ENCODE results near the gene AKAP8. TPM values are rescaled to one million over a fixed set of nuclear protein-coding genes. Genes with fewer than 3 reads are reported as not detected.

The AKAP8 gene
- total RNA-seq, 1 experiment from 2014 or later, result 59.5 TPM

DNA sequence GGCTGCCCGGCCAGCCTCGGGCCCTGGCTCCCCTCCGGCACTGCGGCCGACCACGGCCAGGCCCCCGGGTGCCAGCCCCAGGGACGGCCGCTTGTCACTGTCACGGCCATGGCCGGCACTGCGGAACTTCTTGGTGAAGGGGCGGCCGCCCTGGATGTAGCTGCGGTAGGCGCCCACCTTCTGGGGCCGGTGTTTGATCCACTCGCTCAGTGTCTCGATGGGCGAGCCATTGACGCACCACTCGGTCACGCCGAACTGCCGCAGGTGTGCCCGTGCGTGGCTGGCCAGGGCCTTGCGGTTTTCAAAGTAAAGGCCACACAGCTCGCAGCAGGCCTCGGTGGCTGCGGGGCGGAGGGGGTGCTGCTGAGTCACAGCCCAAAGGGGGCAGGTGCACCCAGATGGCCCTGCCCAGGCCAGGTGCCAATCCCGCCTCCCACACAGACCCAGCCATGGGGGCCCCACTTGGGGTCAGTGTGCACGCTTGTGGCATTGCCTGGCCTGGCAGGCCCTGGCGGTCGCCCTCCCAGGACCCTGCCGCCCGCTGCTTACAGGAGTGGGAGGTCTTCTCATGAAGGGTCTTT, 45.2 kb upstream of the AKAP8 start:
- no peak overlapping the region for H3T11ph ChIP-seq (ENCODE audit: low read length)
- Mint-ChIP-seq H3K27me3 (ENCODE audit: low read depth) (no peaks in the 10 kb centered on the region), H3K27ac (no peak overlapping the region), H3K9me3 (peaks cover 0 to 3% of the 10 kb centered on the region in 2 experiments; a peak in 2 of 5 replicates), H3K4me3 (no peak overlapping the region), H3K4me1 (no peaks in the 10 kb centered on the region), H3K36me3 (ENCODE audit: insufficient read depth in 1 of 3, low read depth in 3 of 3) (peaks cover 34 to 49% (median 46%) of the 10 kb centered on the region in 3 experiments)
- H3K23ac ChIP-seq (ENCODE audit: insufficient read length, low read depth, low read length), result no peak overlapping the region
- H3K79me1 ChIP-seq (ENCODE audit: insufficient read depth, low read depth, low read length, poor library complexity, severe bottlenecking), result peaks cover 6% of the 10 kb centered on the region
- H4K8ac ChIP-seq (replicated peaks; ENCODE audit: insufficient read length, low read depth, low read length), result no peak overlapping the region
- no peak overlapping the region for H3K14ac ChIP-seq (ENCODE audit: insufficient read depth, low read length)
- H2BK120ac ChIP-seq (ENCODE audit: low read depth, low read length, poor library complexity, severe bottlenecking), result no peak overlapping the region
- H2BK20ac ChIP-seq (ENCODE audit: low read depth, low read length, poor library complexity, severe bottlenecking), result no peak overlapping the region
- TF ChIP-seq, protein P1, sequence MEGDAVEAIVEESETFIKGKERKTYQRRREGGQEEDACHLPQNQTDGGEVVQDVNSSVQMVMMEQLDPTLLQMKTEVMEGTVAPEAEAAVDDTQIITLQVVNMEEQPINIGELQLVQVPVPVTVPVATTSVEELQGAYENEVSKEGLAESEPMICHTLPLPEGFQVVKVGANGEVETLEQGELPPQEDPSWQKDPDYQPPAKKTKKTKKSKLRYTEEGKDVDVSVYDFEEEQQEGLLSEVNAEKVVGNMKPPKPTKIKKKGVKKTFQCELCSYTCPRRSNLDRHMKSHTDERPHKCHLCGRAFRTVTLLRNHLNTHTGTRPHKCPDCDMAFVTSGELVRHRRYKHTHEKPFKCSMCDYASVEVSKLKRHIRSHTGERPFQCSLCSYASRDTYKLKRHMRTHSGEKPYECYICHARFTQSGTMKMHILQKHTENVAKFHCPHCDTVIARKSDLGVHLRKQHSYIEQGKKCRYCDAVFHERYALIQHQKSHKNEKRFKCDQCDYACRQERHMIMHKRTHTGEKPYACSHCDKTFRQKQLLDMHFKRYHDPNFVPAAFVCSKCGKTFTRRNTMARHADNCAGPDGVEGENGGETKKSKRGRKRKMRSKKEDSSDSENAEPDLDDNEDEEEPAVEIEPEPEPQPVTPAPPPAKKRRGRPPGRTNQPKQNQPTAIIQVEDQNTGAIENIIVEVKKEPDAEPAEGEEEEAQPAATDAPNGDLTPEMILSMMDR (conservative IDR thresholded peaks at IDR 0.05), result no peak
- no peak overlapping the region for H2BK12ac ChIP-seq (ENCODE audit: insufficient read length, low read depth, low read length)
- no peak overlapping the region for H2AK5ac ChIP-seq (ENCODE audit: insufficient read length, low read length)
- H3K18ac ChIP-seq (ENCODE audit: insufficient read length, low read depth, low read length), result no peak overlapping the region
- H4K5ac ChIP-seq (ENCODE audit: insufficient read length, low read depth, low read length), result no peak overlapping the region
- H3K4me1 ChIP-seq (ENCODE audit: insufficient read depth, low read length), result no peaks in the 10 kb centered on the region
- no peak overlapping the region for H3K4ac ChIP-seq (ENCODE audit: low read depth, low read length)
- H4K20me1 ChIP-seq (ENCODE audit: control insufficient read depth, insufficient read depth, insufficient read length), result no peaks in the 10 kb centered on the region
- no peaks in the 10 kb centered on the region for H3K79me2 ChIP-seq (ENCODE audit: insufficient read depth, low read length)
- no peak overlapping the region for H2BK15ac ChIP-seq (ENCODE audit: low read depth, low read length)
- H3K4me2 ChIP-seq (ENCODE audit: insufficient read depth, insufficient read length, low read length), result no peak overlapping the region
- H2BK5ac ChIP-seq (ENCODE audit: insufficient read length, low read length), result no peak overlapping the region
- no CpG with 5 or more reads among the region's 38 CpGs for WGBS (ENCODE audit: extremely low coverage, insufficient read length, low lambda C conversion rate)
- H3K56ac ChIP-seq (ENCODE audit: insufficient read length, low read depth, low read length), result no peak overlapping the region
- no peak overlapping the region for H3K27ac ChIP-seq (ENCODE audit: insufficient read length, low read depth, low read length)
- H3K23me2 ChIP-seq (ENCODE audit: insufficient read length, low read depth, low read length, poor library complexity, severe bottlenecking), result no peaks in the 10 kb centered on the region
- no peak overlapping the region for H4K91ac ChIP-seq (ENCODE audit: insufficient read length, low read depth, low read length)
- H2AFZ ChIP-seq (ENCODE audit: low read length), result no peak overlapping the region
- DNase-seq, result no peak
- H3K9ac ChIP-seq (ENCODE audit: extremely low read depth, insufficient read length, low read length), result no peak overlapping the region
- H3K27me3 ChIP-seq (ENCODE audit: insufficient read depth, low read length), result no peaks in the 10 kb centered on the region
- H3K9me3 ChIP-seq (ENCODE audit: control insufficient read depth, low read depth, low read length), result no peaks in the 10 kb centered on the region
